ENCODE data around the gene DIP2C. TPM values are rescaled to one million over a fixed set of nuclear protein-coding genes. Genes with fewer than 3 reads are reported as not detected.
A peak's percentile ranks its signal among the peaks of the same experiment; 100 is the strongest.

Gene DIP2C
- polyA plus RNA-seq, 1 of the 3 experiments (the other 2 are of a cell fraction), result 8.7 TPM

GRCh38 chr10:543131-543530, 146.3 kb downstream of the DIP2C start:
- Histone ChIP-seq H3K27ac (ENCODE audit: low read depth in 2 of 2, low read length in 1 of 2) (no peak overlapping the region), H2AFZ (ENCODE audit: low read depth) (no peak overlapping the region), H3F3A (replicated peaks; ENCODE audit: insufficient read depth) (peaks cover 6% of the 10 kb centered on the region), H3K9ac (no peak overlapping the region), H3K79me2 (ENCODE audit: insufficient read depth) (peaks cover 14% of the 10 kb centered on the region; the same call in 1 of the 2 replicates), H3K27me3 (ENCODE audit: insufficient read depth) (no peaks in the 10 kb centered on the region), H3K36me3 (replicated peaks in 1 of 2; ENCODE audit: control insufficient read depth in 1 of 2, insufficient read depth in 2 of 2, low read length in 1 of 2) (no peaks in the 10 kb centered on the region), H4K20me1 (ENCODE audit: insufficient read depth) (peaks cover 84% of the 10 kb centered on the region), H3K4me2 (no peak overlapping the region), H3K4me1 (ENCODE audit: control insufficient read depth in 1 of 2, insufficient read depth in 2 of 2, low read depth in 1 of 2, low read length in 1 of 2) (peaks cover 13 to 27% of the 10 kb centered on the region in 2 experiments; a peak in 3 of 4 replicates), H3K4me3 (ENCODE audit: low read depth in 2 of 2, low read length in 1 of 2) (no peak overlapping the region), H3K9me3 (no peaks in the 10 kb centered on the region), H3K9me2 (no peaks in the 10 kb centered on the region)
- WGBS (ENCODE audit: low lambda C conversion rate), result 90% methylated on average over 13 of the region's 13 CpGs
- TF ChIP-seq NRF1 (IDR thresholded peaks at IDR 0.05; ENCODE audit: low read depth, low read length) (no peak), EP300 (IDR thresholded peaks at IDR 0.05; ENCODE audit: borderline replicate concordance in 1 of 2, low read depth in 1 of 2, low read length in 1 of 2) (no peak), RAD21 (IDR thresholded peaks at IDR 0.05; ENCODE audit: low read length) (no peak), GATA2 (CRISPR knock-in tag; IDR thresholded peaks at IDR 0.05) (no peak), CHD2 (IDR thresholded peaks at IDR 0.05; ENCODE audit: low read length, partially characterized antibody) (no peak), MEF2A (IDR thresholded peaks at IDR 0.05; ENCODE audit: borderline replicate concordance, low read depth) (no peak), RCOR1 (IDR thresholded peaks at IDR 0.05; ENCODE audit: low read length) (no peak), TEAD4 (IDR thresholded peaks at IDR 0.05; ENCODE audit: borderline replicate concordance, insufficient read depth) (no peak), IRF3 (IDR thresholded peaks at IDR 0.05; ENCODE audit: low read depth, low read length) (no peak), JUND (IDR thresholded peaks at IDR 0.05) (no peak), FOXM1 (IDR thresholded peaks at IDR 0.05; ENCODE audit: low read depth) (no peak), RFX5 (IDR thresholded peaks at IDR 0.05; ENCODE audit: low read length) (no peak)
- TF ChIP-seq, protein P1, sequence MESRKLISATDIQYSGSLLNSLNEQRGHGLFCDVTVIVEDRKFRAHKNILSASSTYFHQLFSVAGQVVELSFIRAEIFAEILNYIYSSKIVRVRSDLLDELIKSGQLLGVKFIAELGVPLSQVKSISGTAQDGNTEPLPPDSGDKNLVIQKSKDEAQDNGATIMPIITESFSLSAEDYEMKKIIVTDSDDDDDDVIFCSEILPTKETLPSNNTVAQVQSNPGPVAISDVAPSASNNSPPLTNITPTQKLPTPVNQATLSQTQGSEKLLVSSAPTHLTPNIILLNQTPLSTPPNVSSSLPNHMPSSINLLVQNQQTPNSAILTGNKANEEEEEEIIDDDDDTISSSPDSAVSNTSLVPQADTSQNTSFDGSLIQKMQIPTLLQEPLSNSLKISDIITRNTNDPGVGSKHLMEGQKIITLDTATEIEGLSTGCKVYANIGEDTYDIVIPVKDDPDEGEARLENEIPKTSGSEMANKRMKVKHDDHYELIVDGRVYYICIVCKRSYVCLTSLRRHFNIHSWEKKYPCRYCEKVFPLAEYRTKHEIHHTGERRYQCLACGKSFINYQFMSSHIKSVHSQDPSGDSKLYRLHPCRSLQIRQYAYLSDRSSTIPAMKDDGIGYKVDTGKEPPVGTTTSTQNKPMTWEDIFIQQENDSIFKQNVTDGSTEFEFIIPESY (IDR thresholded peaks at IDR 0.05; ENCODE audit: borderline replicate concordance, low read depth), result no peak
- TF ChIP-seq, protein P2, sequence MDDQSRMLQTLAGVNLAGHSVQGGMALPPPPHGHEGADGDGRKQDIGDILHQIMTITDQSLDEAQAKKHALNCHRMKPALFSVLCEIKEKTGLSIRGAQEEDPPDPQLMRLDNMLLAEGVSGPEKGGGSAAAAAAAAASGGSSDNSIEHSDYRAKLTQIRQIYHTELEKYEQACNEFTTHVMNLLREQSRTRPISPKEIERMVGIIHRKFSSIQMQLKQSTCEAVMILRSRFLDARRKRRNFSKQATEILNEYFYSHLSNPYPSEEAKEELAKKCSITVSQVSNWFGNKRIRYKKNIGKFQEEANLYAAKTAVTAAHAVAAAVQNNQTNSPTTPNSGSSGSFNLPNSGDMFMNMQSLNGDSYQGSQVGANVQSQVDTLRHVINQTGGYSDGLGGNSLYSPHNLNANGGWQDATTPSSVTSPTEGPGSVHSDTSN (IDR thresholded peaks at IDR 0.05), result no peak
- TF ChIP-seq, protein P3, sequence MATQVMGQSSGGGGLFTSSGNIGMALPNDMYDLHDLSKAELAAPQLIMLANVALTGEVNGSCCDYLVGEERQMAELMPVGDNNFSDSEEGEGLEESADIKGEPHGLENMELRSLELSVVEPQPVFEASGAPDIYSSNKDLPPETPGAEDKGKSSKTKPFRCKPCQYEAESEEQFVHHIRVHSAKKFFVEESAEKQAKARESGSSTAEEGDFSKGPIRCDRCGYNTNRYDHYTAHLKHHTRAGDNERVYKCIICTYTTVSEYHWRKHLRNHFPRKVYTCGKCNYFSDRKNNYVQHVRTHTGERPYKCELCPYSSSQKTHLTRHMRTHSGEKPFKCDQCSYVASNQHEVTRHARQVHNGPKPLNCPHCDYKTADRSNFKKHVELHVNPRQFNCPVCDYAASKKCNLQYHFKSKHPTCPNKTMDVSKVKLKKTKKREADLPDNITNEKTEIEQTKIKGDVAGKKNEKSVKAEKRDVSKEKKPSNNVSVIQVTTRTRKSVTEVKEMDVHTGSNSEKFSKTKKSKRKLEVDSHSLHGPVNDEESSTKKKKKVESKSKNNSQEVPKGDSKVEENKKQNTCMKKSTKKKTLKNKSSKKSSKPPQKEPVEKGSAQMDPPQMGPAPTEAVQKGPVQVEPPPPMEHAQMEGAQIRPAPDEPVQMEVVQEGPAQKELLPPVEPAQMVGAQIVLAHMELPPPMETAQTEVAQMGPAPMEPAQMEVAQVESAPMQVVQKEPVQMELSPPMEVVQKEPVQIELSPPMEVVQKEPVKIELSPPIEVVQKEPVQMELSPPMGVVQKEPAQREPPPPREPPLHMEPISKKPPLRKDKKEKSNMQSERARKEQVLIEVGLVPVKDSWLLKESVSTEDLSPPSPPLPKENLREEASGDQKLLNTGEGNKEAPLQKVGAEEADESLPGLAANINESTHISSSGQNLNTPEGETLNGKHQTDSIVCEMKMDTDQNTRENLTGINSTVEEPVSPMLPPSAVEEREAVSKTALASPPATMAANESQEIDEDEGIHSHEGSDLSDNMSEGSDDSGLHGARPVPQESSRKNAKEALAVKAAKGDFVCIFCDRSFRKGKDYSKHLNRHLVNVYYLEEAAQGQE (IDR thresholded peaks at IDR 0.05; ENCODE audit: low read depth, low read length), result no peak
- TF ChIP-seq, protein P4, sequence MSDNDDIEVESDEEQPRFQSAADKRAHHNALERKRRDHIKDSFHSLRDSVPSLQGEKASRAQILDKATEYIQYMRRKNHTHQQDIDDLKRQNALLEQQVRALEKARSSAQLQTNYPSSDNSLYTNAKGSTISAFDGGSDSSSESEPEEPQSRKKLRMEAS (IDR thresholded peaks at IDR 0.05; ENCODE audit: low read depth), result no peak
- peak; percentile 51 for DNase-seq
- ChIA-PET POLR2A (no interaction called here), CTCF (interaction anchor here (0.7 kb wide), 1 partner anchor 32 kb away, joined by 4 read pairs; no protein-coding TSS in a partner anchor)
